ENCODE data around the gene KRT31. TPM values are rescaled to one million over a fixed set of nuclear protein-coding genes. Genes with fewer than 3 reads are reported as not detected.
"Not testable (repeated sequence)": the region's sequence is repeated elsewhere in the genome, so short reads cannot be mapped to it uniquely, and the experiment has no call there.

The KRT31 gene
- total and polyA plus RNA-seq, 4 donors = not detected

DNA sequence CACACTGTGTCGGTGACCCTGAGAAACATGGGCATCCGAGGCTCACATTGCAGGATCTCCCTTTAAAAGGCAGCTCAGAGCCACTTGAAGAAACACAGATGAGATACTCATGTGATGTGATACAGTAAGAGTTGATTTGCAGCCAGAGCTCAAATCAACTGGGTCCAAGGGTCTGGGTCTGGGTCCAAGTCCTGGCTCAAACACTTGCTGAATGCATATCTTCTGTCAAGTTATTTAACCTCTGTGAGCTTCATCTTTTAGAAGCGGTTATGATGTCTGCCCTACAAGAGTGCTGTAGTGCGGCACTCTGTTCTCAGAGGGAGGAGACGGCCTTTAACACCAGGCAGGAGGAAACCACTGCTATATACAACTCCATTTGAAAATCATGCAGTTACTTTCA is 37.0 kb upstream of the KRT31 start:
- intact Hi-C loops (cut with DNase I) = no loop called here
- H3K27ac ChIP-seq (ENCODE audit: low read depth in 1 of 2, low read length in 2 of 2) = no peak overlapping the region

GRCh38 chr17:41434005-41434404 is 36.6 kb upstream of the KRT31 start:
- ATAC-seq (ENCODE audit: low FRiP score) (no peak), DNase-seq (no peak)
- 39 to 43% methylated on average over 4 of the region's 4 CpGs for WGBS, 2 donors
- Histone ChIP-seq H3K4me1 (ENCODE audit: control insufficient read depth in 1 of 2, insufficient read depth in 2 of 2, low read length in 2 of 2) (no peaks in the 10 kb centered on the region), H3K4me3 (ENCODE audit: low read length in 2 of 2) (no peak overlapping the region), H3K36me3 (ENCODE audit: control insufficient read depth in 1 of 2, insufficient read depth in 2 of 2, low read length in 1 of 2) (no peaks in the 10 kb centered on the region), H3K9me3 (ENCODE audit: control insufficient read depth, low read length) (no peaks in the 10 kb centered on the region), H3K27me3 (ENCODE audit: control insufficient read depth in 1 of 2, insufficient read depth in 2 of 2, low read length in 1 of 2) (no peaks in the 10 kb centered on the region), H3K27ac (ENCODE audit: low read depth in 1 of 2, low read length in 2 of 2) (no peak overlapping the region)
- intact Hi-C loops (cut with DNase I) = no loop called here

More for the DNA sequence above, 37.0 kb upstream of the KRT31 start:
- H3K27me3 ChIP-seq (ENCODE audit: control insufficient read depth in 1 of 2, insufficient read depth in 2 of 2, low read length in 1 of 2) = no peaks in the 10 kb centered on the region
- WGBS, 2 donors = 48 to 55% methylated on average over 5 of the region's 5 CpGs
- H3K9me3 ChIP-seq (ENCODE audit: control insufficient read depth, low read length) = no peaks in the 10 kb centered on the region
- no peak for ATAC-seq (ENCODE audit: low FRiP score)
- no peaks in the 10 kb centered on the region for H3K4me1 ChIP-seq (ENCODE audit: control insufficient read depth in 1 of 2, insufficient read depth in 2 of 2, low read length in 2 of 2)
- no peaks in the 10 kb centered on the region for H3K36me3 ChIP-seq (ENCODE audit: control insufficient read depth in 1 of 2, insufficient read depth in 2 of 2, low read length in 1 of 2)
- no peak for DNase-seq
- H3K4me3 ChIP-seq (ENCODE audit: low read length in 2 of 2) = no peak overlapping the region

GRCh38 chr17:41433586-41433985 is 36.2 kb upstream of the KRT31 start:
- no peak for DNase-seq
- Histone ChIP-seq H3K27ac (ENCODE audit: low read depth in 1 of 2, low read length in 2 of 2) (no peak overlapping the region), H3K9me3 (ENCODE audit: control insufficient read depth, low read length) (no peaks in the 10 kb centered on the region), H3K4me3 (ENCODE audit: low read length in 2 of 2) (no peak overlapping the region), H3K27me3 (ENCODE audit: control insufficient read depth in 1 of 2, insufficient read depth in 2 of 2, low read length in 1 of 2) (no peaks in the 10 kb centered on the region), H3K36me3 (ENCODE audit: control insufficient read depth in 1 of 2, insufficient read depth in 2 of 2, low read length in 1 of 2) (no peaks in the 10 kb centered on the region), H3K4me1 (ENCODE audit: control insufficient read depth in 1 of 2, insufficient read depth in 2 of 2, low read length in 2 of 2) (no peaks in the 10 kb centered on the region)
- intact Hi-C loops (cut with DNase I) = no loop called here
- ATAC-seq (ENCODE audit: low FRiP score) = no peak
- WGBS, 2 donors = 55 to 59% methylated on average over 4 of the region's 4 CpGs

- H3K27ac ChIP-seq (ENCODE audit: low read depth in 1 of 2, low read length in 2 of 2); DNase-seq; H3K9me3 ChIP-seq (ENCODE audit: control insufficient read depth, low read length); ATAC-seq (ENCODE audit: low FRiP score); H3K36me3 ChIP-seq (ENCODE audit: control insufficient read depth in 1 of 2, insufficient read depth in 2 of 2, low read length in 1 of 2); H3K4me3 ChIP-seq (ENCODE audit: low read length in 2 of 2); intact Hi-C loops (cut with DNase I); H3K27me3 ChIP-seq (ENCODE audit: control insufficient read depth in 1 of 2, insufficient read depth in 2 of 2, low read length in 1 of 2); H3K4me1 ChIP-seq (ENCODE audit: control insufficient read depth in 1 of 2, insufficient read depth in 2 of 2, low read length in 2 of 2): not testable (repeated sequence)
- WGBS, 2 donors = 87 to 88% methylated on average over 9 of the region's 9 CpGs
Observed at GRCh38 chr17:41430376-41430775, 33.0 kb upstream of the KRT31 start.

DNA sequence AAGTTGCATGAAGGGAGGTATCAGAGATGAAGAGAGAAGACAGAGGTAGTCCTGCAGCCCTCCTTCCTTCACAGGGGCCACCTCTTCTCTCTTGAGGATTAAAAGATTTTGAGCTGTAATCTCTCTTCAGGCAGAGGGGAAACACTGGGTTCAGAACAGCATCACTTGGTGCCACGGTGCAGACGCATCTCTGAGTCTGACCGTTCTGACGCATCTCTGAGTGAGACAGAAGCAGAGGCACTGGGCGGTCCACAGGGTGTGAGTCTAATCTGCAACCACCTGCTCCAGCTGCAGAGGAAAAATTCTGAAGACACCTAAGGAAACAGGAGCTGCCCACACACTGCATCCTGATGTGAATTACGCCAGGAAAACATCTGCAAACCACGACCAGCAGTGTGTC is 32.3 kb upstream of the KRT31 start:
- Histone ChIP-seq H3K27me3 (ENCODE audit: control insufficient read depth in 1 of 2, insufficient read depth in 2 of 2, low read length in 1 of 2) (no peaks in the 10 kb centered on the region), H3K9me3 (ENCODE audit: control insufficient read depth, low read length) (no peaks in the 10 kb centered on the region), H3K27ac (ENCODE audit: low read depth in 1 of 2, low read length in 2 of 2) (no peak overlapping the region), H3K4me3 (ENCODE audit: low read length in 2 of 2) (no peak overlapping the region), H3K4me1 (ENCODE audit: control insufficient read depth in 1 of 2, insufficient read depth in 2 of 2, low read length in 2 of 2) (no peaks in the 10 kb centered on the region), H3K36me3 (ENCODE audit: control insufficient read depth in 1 of 2, insufficient read depth in 2 of 2, low read length in 1 of 2) (no peaks in the 10 kb centered on the region)
- 75% methylated on average over 7 of the region's 7 CpGs for WGBS, 2 donors
- intact Hi-C loops (cut with DNase I) = no loop called here
- ATAC-seq (ENCODE audit: low FRiP score) (no peak), DNase-seq (no peak)

GRCh38 chr17:41428591-41429291 is 31.3 kb upstream of the KRT31 start:
- Histone ChIP-seq H3K4me3 (ENCODE audit: low read length in 2 of 2) (no peak overlapping the region), H3K36me3 (ENCODE audit: control insufficient read depth in 1 of 2, insufficient read depth in 2 of 2, low read length in 1 of 2) (no peaks in the 10 kb centered on the region), H3K27me3 (ENCODE audit: control insufficient read depth in 1 of 2, insufficient read depth in 2 of 2, low read length in 1 of 2) (no peaks in the 10 kb centered on the region), H3K27ac (ENCODE audit: low read depth in 1 of 2, low read length in 2 of 2) (no peak overlapping the region), H3K9me3 (ENCODE audit: control insufficient read depth, low read length) (no peaks in the 10 kb centered on the region), H3K4me1 (ENCODE audit: control insufficient read depth in 1 of 2, insufficient read depth in 2 of 2, low read length in 2 of 2) (no peaks in the 10 kb centered on the region)
- intact Hi-C loops (cut with DNase I) = no loop called here
- no peak for DNase-seq
- no peak for ATAC-seq (ENCODE audit: low FRiP score)
- 60 to 61% methylated on average over 4 of the region's 4 CpGs for WGBS, 2 donors

DNA sequence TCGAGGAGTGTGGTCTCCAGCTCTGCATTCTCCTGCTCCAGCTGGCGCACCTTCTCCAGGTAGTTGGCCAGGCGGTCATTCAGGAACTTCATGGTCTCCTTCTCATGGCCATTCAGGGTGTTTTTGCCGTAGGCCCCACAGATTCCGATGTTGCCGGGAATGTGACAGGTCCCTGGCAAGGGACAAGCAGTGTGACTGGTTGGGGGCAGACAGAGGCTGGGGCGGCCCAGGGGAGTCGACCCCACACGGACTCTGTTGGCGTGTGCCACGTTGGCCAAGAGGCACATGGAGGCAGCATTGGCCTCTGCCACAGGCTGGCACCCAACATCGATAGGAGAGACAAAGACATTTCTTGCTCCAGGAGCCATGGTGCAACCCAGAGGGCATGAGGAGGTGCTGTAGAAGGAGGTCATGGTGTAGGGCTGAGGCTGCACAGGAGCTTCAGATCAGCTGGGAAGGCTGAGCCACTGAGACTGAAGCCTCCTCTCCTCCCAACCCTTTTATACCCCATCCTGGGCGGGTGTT is 26.8 kb upstream of the KRT31 start, which contains the start of gene KRT37:
Gene KRT37 (minus strand): TSS at position 475 of the 525 bp plus-strand sequence. CDS start 62 bp downstream, at position 413.
- Histone ChIP-seq H3K4me1 (ENCODE audit: control insufficient read depth in 1 of 2, insufficient read depth in 2 of 2, low read length in 2 of 2) (no peaks in the 10 kb centered on the region), H3K27ac (ENCODE audit: low read depth in 1 of 2, low read length in 2 of 2) (no peak within 1 kb of the TSS), H3K27me3 (ENCODE audit: control insufficient read depth in 1 of 2, insufficient read depth in 2 of 2, low read length in 1 of 2) (no peaks in the 10 kb centered on the region), H3K9me3 (ENCODE audit: control insufficient read depth, low read length) (no peaks in the 10 kb centered on the region), H3K36me3 (ENCODE audit: control insufficient read depth in 1 of 2, insufficient read depth in 2 of 2, low read length in 1 of 2) (no peaks in the 10 kb centered on the region), H3K4me3 (ENCODE audit: low read length in 2 of 2) (no peak within 1 kb of the TSS)
- DNase-seq (no peak), ATAC-seq (ENCODE audit: low FRiP score) (no peak)
- WGBS, 2 donors = 86 to 88% methylated on average over 12 to 13 of the region's 13 CpGs
- intact Hi-C loops (cut with DNase I) = no loop called here

GRCh38 chr17:41422586-41422985 is 25.2 kb upstream of the KRT31 start:
- H3K27me3 ChIP-seq (ENCODE audit: control insufficient read depth in 1 of 2, insufficient read depth in 2 of 2, low read length in 1 of 2); intact Hi-C loops (cut with DNase I); DNase-seq; H3K36me3 ChIP-seq (ENCODE audit: control insufficient read depth in 1 of 2, insufficient read depth in 2 of 2, low read length in 1 of 2); H3K4me3 ChIP-seq (ENCODE audit: low read length in 2 of 2); H3K9me3 ChIP-seq (ENCODE audit: control insufficient read depth, low read length); H3K27ac ChIP-seq (ENCODE audit: low read depth in 1 of 2, low read length in 2 of 2); H3K4me1 ChIP-seq (ENCODE audit: control insufficient read depth in 1 of 2, insufficient read depth in 2 of 2, low read length in 2 of 2): not testable (repeated sequence)
- ATAC-seq (ENCODE audit: low FRiP score) = peak; percentile 31
- WGBS, 2 donors = 87 to 91% methylated on average over 11 of the region's 11 CpGs

GRCh38 chr17:41421617-41422016 is 24.2 kb upstream of the KRT31 start:
- H3K36me3 ChIP-seq (ENCODE audit: control insufficient read depth in 1 of 2, insufficient read depth in 2 of 2, low read length in 1 of 2) = no peaks in the 10 kb centered on the region
- no peaks in the 10 kb centered on the region for H3K27me3 ChIP-seq (ENCODE audit: control insufficient read depth in 1 of 2, insufficient read depth in 2 of 2, low read length in 1 of 2)
- H3K9me3 ChIP-seq (ENCODE audit: control insufficient read depth, low read length) = no peaks in the 10 kb centered on the region
- H3K4me1 ChIP-seq (ENCODE audit: control insufficient read depth in 1 of 2, insufficient read depth in 2 of 2, low read length in 2 of 2) = no peaks in the 10 kb centered on the region
- ATAC-seq (ENCODE audit: low FRiP score) (no peak), DNase-seq (no peak)
- intact Hi-C loops (cut with DNase I) = no loop called here
- WGBS, 2 donors = 71 to 77% methylated on average over 4 of the region's 4 CpGs
- no peak overlapping the region for H3K4me3 ChIP-seq (ENCODE audit: low read length in 2 of 2)
- no peak overlapping the region for H3K27ac ChIP-seq (ENCODE audit: low read depth in 1 of 2, low read length in 2 of 2)
